GM19043 (cell line): ENCODE measurements around the gene ABHD1.
A peak's percentile ranks its signal among the peaks of the same experiment; 100 is the strongest.
"Not testable (repeated sequence)": the region's sequence is repeated elsewhere in the genome, so short reads cannot be mapped to it uniquely, and the experiment has no call there.

Experiments
- ATAC-seq: cut with Tn5 transposase; IDR thresholded peaks from one replicate; pipeline ENCODE4 v1.9.1; 2021; ENCODE audit warnings: low read depth; ENCODE audit not compliant: unreplicated experiment

ABHD1 gene

GRCh38 chr2:27108221-27108620, 15.4 kb upstream of the ABHD1 start:
- ATAC-seq, result no peak

DNA sequence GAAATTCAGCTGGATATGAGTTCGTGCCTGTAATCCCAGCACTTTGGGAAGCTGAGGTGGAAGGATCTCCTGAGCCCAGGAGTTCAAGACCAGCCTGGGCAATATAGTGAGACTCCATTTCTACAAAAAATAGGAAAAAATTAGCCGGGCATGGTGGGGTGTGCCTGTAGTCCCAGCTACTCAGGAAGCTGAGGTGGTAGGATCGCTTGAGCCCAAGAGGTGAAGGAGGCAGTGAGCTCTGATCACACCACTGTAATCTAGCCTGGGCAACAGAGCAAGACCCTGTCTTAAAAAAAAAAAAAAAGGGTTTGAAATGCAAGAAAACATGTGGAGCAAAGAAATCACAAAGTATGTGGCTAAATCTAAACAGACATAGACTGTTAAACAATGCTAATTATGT, 14.5 kb upstream of the ABHD1 start:
- ATAC-seq, result no peak

- ATAC-seq, result not testable (repeated sequence)
Observed at GRCh38 chr2:27110603-27111352, 12.8 kb upstream of the ABHD1 start.

GRCh38 chr2:27111392-27112078, 12.1 kb upstream of the ABHD1 start:
- not testable (repeated sequence) for ATAC-seq

GRCh38 chr2:27115519-27115918, 8.1 kb upstream of the ABHD1 start:
- no peak for ATAC-seq

GRCh38 chr2:27117995-27118524, 5.6 kb upstream of the ABHD1 start:
- no peak for ATAC-seq

DNA sequence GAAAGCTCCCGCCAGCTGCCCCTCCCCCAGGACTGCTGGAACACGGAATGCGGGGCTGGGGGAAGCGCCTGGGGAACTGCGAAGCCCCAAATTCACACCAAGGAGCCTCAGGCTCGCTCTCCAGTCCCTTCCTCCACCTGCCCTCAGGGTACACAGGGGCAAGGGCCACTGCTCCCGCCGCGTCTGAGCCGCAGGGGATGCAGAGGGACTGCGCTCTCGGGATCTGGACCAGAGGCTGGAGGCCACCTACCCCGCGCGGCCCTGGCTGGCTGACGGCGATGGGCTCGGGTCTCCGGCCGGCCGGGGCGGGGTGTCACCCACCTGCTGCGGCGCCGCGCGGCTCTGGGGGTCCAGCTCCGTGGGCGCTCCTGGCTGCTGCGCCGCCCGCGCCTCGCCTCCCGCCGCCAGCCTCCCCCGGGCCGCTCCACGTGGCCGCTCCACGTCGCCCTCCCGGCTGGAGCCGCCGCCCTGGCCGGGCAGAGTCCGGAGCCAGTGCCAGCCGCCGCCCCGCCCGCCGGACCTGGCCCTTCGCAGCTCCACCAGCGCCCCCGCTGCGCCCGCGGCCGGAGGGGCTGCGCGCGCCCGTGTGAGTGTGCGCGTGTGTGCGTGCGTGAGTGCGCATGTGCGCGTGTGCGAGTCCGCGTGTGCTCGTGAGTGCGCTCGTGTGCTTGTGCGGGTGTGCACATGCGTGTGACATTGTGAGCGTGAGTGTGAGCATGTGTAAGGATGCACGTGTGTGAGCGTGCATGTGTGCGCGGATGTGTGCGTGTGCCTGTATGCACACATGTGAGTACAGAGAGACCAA, 4.9 kb upstream of the ABHD1 start, which contains the start of gene CGREF1:
TSS of gene CGREF1 (minus strand) at position 604 of the 805 bp plus-strand sequence. CDS start 14,762 bp downstream, outside the sequence.
- no peak for ATAC-seq

- ATAC-seq, result not testable (repeated sequence)
Observed at GRCh38 chr2:27119330-27119670, 4.3 kb upstream of the ABHD1 start.

GRCh38 chr2:27121906-27122305, 1.7 kb upstream of the ABHD1 start:
- ATAC-seq, result no peak

GRCh38 chr2:27122791-27123190, 824 bp upstream of the ABHD1 start:
- ATAC-seq, result no peak

- ATAC-seq, result no peak
Observed at GRCh38 chr2:27125104-27125503, 1.5 kb downstream of the ABHD1 start.

- ATAC-seq, result no peak
Observed at GRCh38 chr2:27126252-27126710, 2.7 kb downstream of the ABHD1 start.

GRCh38 chr2:27127883-27128667, 4.5 kb downstream of the ABHD1 start:
- ATAC-seq, result no peak

DNA sequence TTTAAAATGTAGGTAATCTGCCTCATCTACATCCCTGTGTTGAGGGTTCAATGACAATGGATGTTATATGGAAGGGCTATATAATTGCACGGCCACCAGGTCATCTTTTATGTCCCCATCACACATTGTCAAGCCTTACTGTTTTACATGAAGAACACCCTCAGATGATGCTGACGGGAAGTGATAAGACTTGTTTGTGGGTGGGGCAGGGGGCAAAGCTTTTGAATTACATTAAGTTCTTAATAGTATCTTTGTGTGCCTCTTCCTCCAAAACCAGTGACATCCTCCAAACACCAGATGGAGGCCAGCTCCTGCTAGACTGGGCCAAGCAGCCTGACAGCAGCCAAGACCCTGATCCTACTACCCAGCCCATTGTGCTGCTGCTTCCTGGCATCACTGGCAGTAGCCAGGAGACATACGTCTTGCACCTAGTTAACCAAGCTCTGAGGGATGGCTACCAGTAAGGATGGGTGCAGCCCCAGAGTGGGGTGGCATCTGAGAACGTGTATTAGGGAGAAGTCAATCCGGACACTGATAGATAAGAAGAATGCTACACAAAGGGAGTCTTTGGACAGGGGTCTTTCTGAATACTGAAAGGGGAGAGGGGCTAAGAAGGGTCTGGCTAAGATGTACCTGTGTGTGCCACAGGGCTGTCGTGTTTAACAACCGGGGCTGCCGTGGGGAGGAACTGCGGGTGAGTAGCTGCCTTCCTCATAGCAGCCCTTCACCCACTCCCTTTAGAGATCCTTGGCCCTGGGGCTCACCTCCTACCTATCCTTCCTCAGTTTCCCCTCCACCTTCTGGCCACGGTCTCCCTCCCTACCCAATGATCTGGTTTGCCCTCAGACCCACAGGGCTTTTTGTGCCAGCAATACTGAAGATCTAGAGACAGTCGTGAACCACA, 5.3 kb downstream of the ABHD1 start:
- ATAC-seq, result no peak

GRCh38 chr2:27130396-27130795, 6.8 kb downstream of the ABHD1 start:
- ATAC-seq, result no peak

DNA sequence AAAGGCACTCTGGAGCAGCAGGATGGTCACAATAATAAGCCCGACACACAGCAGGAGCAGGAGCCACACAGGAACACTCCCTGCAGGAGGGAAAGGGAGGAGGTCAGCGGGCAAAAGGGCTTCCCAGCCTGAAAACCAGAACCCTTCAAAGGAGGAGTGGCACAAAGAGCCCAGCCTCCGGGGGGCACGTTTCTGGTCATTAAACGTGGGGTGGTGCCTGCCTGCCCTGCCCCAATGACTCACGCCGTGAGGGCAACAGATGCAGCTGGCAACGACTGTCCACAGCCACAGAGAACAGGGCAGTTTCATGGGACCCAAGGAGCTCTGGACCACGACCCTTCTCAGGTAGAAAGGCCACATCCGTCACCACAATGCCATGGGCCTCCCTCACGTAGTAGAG, 7.8 kb downstream of the ABHD1 start:
- no peak for ATAC-seq

DNA sequence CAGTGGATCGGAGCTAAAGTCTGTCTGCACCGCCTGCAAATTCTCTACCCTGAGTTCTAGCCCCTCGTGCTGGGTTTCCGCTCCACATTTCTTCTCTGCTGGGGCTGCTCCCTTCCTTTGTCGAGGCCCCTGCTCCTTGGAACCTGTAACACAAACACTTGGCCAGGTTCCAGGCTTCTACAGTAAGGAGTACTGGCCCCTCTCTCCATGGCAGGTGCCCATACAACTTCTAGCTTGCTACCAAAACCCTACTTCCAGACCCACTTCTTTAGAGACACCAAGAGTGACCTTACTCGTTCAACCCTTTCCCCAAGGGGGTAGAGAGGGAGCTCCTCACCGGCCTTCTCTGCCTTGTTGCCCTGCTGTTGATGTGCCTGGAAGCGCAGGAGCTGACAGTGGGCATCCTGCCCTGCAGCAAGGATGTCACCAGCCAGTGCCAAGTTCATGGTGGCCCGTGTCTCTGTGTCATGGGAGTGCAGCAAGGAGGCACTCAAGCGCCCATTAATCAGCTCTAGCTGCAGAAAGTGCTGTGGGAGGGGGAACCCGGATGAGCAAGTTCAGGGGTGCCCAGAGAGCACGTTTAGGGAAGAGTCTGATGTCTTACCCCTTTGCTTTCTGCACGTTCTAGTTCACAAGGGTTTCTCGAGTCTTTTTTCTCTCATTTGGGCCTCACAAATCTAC, 9.7 kb downstream of the ABHD1 start:
- ATAC-seq, result no peak

- ATAC-seq, result peak; percentile 78
Observed at GRCh38 chr2:27133905-27134780, 10.5 kb downstream of the ABHD1 start, which contains the start of gene PREB. Gene PREB, minus strand, starts transcription at chr2:27134636. Its CDS starts 215 bp downstream, at chr2:27134421.
